Endometrial microvascular endothelial cells (primary cell): ENCODE measurements around the gene STK31. TPM values are rescaled to one million over a fixed set of nuclear protein-coding genes. Genes with fewer than 3 reads are reported as not detected.
"Not testable (repeated sequence)": the region's sequence is repeated elsewhere in the genome, so short reads cannot be mapped to it uniquely, and the experiment has no call there.

ENCODE experiments used
- in situ Hi-C: cut with HindIII; loops from 2 replicates; pipeline ENCODE4 v1.10.0; 2017; ENCODE audit warnings: low sequenced_read_pairs, low pct_unique_long_range_greater_than_20kb; ENCODE audit errors: inconsistent ontology term
- total RNA-seq: library from RNA; depleted of rRNA; stranded (reverse); fragments of >200 nt; gene quantifications from one replicate; pipeline ENCODE4 v1.2.3, GENCODE V29; 2015; ENCODE audit errors: inconsistent ontology term

The STK31 gene, protein sequence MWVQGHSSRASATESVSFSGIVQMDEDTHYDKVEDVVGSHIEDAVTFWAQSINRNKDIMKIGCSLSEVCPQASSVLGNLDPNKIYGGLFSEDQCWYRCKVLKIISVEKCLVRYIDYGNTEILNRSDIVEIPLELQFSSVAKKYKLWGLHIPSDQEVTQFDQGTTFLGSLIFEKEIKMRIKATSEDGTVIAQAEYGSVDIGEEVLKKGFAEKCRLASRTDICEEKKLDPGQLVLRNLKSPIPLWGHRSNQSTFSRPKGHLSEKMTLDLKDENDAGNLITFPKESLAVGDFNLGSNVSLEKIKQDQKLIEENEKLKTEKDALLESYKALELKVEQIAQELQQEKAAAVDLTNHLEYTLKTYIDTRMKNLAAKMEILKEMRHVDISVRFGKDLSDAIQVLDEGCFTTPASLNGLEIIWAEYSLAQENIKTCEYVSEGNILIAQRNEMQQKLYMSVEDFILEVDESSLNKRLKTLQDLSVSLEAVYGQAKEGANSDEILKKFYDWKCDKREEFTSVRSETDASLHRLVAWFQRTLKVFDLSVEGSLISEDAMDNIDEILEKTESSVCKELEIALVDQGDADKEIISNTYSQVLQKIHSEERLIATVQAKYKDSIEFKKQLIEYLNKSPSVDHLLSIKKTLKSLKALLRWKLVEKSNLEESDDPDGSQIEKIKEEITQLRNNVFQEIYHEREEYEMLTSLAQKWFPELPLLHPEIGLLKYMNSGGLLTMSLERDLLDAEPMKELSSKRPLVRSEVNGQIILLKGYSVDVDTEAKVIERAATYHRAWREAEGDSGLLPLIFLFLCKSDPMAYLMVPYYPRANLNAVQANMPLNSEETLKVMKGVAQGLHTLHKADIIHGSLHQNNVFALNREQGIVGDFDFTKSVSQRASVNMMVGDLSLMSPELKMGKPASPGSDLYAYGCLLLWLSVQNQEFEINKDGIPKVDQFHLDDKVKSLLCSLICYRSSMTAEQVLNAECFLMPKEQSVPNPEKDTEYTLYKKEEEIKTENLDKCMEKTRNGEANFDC
- not detected for total RNA-seq

DNA sequence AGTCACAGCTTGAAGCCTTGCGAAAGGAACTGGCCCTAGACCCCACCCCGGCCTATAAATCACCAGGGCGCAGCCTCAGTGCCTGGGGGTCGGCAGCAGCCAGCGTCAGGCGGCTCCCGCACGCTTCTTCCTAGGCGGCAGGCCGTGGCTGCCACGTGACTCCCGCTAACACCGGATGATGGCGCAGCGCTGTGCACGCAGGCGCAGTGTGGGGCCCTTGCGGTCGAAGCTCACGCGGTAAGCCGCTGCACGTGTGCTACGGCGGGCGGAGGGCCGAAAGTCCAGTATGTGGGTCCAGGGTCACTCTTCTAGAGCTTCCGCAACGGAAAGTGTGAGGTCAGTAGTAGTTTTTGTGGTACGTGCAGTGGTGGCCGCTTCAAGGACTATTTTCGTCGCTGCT lies at the start of gene STK31:
TSS of gene STK31 (plus strand) at position 220 of the 400 bp plus-strand sequence. CDS start at position 287, 67 bp downstream.
- in situ Hi-C loops = no loop called here

DNA sequence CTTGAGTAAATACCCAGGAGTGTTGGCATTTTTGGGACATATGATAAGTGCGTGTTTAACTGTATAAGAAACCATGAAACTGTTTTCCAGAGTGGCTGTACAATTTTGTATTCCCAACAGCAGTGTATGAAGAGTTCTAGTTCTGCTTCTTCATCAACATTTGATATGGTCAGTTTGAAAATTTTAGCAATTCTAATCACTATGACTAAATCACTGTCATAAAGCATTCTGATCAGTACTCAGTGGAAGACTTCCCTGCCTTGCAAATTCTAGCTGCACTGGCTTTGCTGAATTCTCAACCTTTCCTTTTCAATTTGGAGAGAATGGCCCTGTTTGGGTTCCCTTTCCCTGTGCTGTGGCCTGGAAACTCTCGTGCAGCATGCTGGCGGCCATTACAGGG lies 48.6 kb upstream of the STK31 start:
- in situ Hi-C loops = no loop called here

DNA sequence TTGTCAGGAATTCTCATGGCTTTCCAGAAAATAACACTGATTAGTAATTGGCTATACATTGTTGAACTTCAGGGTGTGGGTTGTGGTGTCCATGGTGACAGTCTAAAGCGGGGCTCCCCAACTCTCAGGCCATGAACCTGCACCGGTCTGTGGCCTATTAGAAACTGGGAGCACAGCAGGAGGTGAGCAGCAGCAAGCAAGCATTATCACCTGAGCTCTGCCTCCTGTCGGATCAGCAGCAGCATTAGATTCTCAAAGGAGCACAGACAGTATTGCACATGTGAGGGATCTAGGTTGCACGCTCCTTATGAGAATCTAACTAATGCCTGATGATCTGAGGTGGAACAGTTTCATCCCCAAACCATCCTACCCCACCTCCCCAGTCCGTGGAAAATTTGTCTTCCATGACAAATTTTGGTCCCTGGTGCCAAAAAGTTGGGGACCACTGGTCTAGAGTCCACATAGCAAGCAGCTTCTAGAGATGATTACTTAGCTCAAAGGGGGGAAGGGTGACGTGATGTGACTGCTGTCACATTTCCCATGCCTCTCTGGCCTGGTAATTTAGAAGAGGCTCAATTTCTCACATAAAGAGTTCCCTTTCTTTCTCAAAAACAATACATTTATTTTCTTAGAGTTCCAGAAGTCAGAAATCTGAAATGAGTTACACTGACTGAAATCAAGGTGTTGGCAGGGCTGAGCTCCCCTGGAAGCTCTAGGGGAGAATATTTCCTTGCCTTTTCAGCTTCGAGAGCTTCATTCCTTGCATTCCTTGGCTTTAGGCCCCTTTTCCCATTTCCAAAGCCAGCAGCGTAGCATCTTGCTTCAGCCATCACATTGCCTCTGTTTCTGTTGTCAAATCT lies 47.7 kb upstream of the STK31 start:
- in situ Hi-C loops = no loop called here

DNA sequence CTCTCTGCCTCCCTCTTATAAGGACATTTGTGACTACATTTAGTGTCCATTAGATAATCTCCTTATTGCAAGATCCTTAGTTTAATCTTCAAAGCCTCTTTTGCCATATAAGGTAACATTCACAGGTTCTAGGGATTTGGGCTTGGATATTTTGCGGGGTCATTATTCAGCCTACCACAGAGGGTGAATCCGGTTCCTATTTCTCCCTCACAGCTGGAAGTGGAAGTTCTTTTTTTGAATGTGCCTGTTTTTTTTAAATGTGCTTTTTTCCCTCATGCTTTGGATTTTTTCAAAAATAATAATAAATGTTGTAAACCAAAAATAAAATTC lies 47.1 kb upstream of the STK31 start:
- in situ Hi-C loops = no loop called here

DNA sequence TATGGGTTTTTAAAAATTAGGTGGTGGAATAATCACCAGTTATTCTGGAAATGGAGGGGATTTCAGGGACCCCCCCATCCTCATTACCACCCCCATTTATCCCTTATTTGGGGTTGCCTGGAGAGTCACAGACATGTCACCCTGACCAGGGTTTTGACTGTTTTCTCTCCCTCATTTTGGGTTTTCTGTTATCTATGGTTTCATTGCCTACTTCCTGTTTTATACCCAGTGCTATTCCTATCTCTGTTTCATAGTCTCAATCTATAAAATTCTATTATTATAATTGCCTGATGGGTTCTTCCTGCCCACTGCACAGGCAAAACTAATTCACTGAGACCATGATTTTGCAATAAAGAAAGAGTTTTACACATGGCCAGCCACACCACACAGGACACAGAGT lies 45.9 kb upstream of the STK31 start:
- in situ Hi-C loops = no loop called here

DNA sequence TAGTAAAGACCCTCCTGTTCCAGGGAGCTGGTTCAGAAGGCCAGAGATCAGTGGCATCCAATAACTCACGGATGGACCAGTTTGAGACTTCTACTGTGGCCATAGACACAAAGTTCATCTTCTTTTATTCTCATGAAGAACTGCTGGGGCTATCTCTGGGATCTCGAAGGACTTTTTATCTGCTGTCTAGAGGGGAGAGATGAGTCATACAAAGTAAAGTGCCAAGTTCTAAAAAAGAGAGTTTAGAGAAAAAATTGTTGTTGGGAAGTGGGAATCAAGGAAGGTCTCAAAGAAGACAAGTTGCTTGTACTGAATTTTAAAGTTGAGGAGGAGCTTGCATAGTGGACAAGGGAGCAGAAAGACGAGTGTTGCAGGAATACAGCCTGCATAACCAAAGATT lies 38.0 kb upstream of the STK31 start:
- in situ Hi-C loops = no loop called here

DNA sequence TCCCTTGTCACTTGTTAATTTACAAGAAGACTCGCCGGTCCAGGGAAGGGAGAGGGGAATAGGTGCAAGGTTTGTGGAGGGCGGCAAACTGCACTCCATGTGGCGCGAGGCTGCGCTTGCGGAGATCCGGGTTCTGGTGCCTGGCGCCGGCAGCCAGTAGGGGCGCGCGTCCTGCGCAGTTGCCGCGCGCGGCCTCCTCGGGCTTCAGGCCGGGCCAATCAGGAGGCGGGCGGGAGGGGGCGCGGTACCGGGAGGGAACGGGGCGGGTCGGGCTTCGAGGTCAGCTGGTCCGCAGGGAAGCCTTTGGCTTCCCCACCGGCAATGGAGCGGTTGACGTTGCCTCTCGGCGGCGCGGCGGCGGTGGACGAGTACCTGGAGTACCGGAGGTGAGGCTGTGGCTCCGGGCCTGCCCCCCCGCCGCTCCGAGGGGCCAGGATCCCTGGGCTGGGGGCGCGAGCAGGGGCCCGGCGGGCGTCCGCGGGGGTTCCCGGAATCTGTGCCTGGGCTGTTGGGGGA lies 30.1 kb upstream of the STK31 start, which contains the start of gene FAM221A:
TSS of gene FAM221A (plus strand) at position 302 of the 516 bp plus-strand sequence. CDS start at position 322, 20 bp downstream.
- in situ Hi-C loops = no loop called here

DNA sequence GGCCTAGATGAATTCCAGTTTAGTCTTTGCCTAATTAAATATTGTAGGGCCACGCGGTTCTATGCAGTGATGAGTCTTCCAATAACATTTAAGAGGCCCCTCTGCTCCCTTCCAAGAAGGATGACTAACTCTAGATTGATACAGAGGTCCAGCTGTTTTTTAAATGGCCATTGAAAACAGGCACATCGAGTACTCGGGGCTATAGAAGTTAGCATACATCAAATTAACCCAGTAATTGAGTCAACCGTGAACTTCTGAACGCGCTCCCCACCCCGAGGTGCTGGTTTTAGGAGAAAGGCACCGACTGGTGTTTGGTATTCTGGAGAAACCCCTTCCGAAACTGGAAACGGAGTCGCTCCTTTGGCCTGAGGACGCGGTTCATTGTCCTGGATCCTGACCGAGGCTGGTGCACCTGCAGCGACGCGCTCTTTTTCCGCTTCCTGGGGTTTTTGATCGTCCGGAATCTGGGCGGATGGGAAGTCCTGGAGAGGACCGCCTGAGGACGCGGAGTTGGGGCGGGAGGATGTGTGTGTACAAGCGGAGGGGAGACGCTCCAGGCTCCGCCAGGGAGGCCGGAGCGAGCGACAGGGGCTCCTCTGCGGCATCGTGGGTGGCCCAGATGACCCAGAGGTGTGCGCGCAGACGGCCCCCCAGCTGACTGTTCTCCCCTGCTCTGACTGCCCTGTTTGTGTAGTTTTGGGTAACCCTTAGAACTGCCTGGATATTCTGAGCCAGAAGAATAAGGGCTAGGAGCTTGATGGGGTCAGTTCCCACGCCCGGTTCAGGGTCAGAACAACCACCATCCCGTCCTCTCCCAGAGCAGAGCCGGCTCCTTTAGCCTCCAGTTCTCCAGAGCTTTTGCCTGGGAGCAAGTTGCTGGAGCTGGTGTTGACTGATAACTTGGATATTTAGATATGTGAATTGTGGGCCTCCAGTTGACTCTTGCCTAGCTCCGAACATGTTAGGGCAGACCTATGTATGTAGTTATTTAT lies 29.3 kb upstream of the STK31 start:
- in situ Hi-C loops = no loop called here

DNA sequence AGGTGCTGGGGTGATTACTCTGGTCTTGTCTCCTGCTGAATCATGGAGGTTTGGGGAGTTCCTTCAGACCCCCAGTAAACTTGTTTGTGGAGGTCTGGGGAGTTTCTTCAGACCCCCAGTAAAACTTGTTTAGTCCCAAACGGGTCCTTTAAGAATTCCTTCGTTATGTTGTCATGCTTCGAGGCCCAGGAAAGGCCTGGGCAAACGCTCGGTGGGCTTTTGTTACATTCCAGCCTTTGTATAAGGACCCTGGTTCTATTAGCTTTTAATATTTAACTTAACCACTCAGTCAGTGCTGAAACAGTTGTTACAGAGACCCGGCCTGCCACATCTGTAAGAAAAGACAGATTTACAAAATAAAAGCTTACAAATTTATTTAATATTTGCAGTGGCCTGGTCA lies 26.0 kb upstream of the STK31 start:
- in situ Hi-C loops = not testable (repeated sequence)

DNA sequence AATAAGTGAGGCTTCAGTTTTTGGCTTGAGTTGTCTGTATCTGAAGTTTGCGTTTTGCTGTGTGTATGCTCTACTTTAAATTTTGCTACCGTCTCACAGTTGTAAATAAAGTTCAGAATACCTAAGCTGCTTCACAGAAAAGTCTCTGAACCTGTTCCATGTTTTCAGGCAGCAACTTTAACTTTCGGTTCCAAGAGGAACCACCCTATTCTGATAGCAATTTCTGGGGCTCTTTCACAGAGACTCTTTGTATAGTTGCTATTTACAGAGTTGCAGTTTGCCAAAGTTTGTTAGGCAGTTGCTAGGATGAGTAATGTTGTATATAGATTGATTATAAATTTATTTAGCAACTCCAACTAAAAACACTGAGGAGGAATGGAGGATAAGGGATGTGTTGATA lies 24.3 kb upstream of the STK31 start:
- in situ Hi-C loops = no loop called here

DNA sequence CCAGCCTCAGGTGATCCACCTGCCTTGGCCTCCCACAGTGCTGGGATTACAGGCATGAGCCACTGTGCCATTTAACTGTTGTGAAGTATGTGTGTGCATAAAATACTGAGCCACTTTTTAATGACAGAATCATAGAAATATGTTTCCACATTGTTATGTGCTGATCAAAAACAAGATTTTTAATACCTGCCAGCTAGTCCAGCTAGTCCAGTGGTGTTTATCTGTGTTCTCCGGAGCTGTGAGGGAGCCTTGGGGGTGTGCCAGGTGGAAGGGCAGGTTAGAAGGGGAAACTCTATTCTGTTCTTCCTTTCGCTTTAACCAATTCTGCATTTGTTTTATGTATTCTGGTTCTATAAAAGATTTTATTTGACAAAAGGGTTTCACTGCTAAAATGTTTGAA lies 23.0 kb upstream of the STK31 start:
- in situ Hi-C loops = no loop called here

DNA sequence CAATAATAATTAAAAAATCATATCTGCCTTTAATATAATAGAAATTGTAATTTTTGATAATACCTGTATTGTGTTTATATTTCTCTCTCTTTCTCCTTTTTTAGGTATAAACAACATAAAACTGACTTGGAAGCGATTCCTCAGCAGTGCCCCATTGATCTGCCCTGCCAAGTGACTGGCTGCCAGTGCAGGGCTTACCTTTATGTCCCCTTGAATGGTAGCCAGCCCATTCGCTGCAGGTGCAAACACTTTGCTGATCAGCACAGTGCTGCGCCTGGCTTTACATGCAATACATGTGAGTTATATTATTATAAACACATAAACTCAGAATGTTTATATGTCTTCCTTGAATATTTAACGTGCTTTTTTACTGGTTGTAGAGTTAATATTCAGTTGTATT lies 20.9 kb upstream of the STK31 start:
- in situ Hi-C loops = no loop called here

DNA sequence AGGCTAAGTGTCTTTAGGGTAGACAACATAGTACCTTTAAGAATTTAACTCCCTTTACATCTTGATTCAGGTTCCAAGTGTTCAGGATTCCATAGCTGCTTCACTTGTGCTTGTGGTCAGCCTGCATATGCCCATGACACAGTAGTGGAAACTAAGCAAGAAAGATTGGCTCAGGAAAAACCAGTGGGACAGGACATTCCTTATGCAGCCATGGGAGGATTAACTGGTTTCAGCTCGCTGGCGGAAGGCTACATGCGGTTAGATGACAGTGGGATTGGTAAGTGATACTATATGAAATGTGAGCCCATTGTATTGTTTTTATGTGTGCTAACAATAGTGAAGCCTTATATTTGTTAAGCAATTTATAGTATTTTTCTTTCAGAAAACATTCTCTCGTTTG lies 18.7 kb upstream of the STK31 start:
- in situ Hi-C loops = no loop called here

DNA sequence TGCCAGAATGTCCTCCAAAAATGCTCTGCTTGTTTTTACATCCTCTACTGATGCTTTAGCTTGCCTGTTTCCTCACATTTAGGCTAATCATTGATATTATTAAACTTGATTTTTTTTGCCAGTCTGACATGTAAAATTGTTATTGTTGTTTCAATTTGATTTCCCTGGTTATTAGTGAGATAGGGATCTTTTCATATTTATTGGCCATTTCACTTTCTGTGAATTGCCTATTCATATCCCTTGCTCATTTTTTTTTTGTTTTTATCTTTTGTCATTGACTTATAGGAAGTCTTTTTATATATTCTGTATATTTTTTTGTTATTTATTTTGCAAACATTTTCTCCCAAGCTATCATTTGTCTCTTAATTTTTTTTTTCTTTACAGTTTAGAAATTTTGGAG lies 16.8 kb upstream of the STK31 start:
- in situ Hi-C loops = no loop called here

DNA sequence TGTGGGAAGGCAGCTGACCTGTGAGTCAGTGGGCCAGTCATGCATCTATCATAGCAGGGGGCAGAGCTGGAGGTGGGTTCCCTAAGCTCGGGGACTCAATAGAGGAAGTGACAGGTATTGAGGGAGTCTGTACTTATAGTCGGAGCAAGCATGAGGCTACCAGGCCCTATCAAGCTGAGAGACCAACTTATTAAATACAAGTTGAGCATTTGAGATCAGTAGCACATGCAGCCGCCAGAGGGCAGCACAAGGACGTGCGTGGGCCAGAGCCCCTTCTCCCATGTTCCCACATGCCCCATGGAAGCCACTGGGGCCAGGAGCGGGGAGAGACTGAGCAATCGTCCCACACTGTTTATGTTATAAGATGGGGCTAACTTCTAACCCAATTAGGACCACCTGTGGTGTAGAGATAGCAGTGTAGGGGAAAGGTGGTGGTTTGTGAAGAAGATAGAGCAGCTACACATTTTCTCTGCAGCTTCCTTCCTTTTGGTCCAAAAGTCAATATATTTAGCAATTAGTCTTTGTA lies 13.0 kb upstream of the STK31 start:
- in situ Hi-C loops = no loop called here

DNA sequence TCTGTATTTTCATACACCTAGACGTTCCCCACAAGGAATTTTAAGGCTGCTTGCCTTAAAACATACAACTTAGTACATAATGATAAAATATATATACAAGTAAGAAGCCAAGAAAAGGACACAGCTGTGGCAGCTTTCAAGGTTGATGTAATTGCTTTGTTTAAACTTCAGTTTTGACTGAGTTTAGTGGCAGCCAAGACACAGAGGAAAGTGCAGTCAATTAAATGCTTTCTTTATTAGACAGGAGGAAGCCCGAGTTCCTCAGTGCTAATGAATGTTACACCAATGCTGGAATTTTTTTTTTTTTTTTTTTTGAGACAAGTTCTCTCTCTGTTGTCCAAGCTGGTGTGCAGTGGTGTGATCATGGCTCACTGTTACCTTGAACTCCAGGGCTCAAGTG lies 11.2 kb upstream of the STK31 start:
- in situ Hi-C loops = no loop called here

DNA sequence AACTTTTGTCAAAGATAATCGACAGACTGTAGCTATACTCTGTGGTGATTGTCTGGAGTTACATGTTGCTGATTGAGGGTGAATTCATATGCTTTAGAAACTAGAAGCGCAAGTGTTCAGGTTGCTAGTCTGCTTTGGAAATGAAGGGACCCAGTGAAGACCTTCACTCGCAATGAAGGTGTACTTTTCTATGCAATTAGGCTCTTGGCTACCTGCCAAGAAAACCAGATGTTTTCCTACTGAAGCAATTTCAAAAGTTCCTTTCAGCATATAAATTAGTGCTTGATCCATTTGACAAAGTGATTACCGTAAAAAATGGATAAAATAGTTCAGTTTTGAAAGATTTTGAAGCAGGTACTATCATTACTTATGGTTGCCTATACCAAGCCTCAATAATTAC lies 10.0 kb upstream of the STK31 start:
- in situ Hi-C loops = no loop called here
